ENCODE data around the gene FMNL2. TPM values are rescaled to one million over a fixed set of nuclear protein-coding genes. Genes with fewer than 3 reads are reported as not detected.

FMNL2 gene
- total and polyA plus RNA-seq, 12 donors: 3.3 to 16.0 (median 4.5) TPM

DNA sequence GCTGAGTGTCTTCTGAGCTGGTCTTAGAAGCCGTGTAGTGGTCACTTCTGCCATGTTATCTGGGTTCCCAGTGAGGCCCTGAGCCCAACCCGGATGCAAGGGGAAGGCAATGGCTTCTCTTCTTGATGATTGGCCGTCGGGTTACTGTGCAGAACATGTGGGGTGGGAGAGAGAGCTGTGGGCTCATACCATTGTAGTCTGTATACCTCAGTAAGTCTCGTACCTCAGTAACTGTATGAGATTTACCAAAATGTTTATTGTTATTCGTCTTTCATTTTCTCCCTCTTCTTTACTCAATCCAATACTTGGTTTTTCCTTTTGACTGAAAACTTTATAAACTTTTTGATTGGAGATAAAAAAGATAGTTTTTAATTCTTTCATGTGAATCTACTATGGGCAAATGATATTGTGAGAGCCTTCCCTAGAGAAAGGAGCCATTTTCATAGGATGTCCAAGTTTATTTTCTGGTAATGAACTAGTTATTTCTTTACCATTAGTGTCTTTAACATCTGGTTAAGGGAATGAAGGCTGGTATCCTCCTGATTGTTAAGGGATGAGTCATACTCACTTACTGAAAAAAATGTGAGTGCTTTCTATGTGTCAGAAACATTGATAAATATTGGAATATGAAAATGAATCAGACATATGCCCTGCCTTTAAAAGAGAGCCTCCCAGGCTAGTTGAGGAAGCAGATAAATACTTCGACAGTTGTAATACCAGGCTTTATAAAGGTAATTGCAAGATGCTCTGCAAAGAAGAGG, 252.4 kb downstream of the FMNL2 start:
- intact Hi-C loops (cut with DNase I): loop anchor here in 1 of 10 donors (10.0 kb wide), 1 partner anchor 253 kb away; the partner anchor contains the start of gene FMNL2
- 90% methylated on average over 7 of the region's 7 CpGs for WGBS, 2 donors
- DNase-seq: no peak
- ATAC-seq: no peak
- no peaks in the 10 kb centered on the region for H3K27me3 ChIP-seq
- H3K9me3 ChIP-seq: no peaks in the 10 kb centered on the region
- no peak overlapping the region for H3K27ac ChIP-seq
- H3K4me1 ChIP-seq: peaks cover 0 to 27% (median 6%) of the 10 kb centered on the region in 9 donors
- TF ChIP-seq, protein P1, sequence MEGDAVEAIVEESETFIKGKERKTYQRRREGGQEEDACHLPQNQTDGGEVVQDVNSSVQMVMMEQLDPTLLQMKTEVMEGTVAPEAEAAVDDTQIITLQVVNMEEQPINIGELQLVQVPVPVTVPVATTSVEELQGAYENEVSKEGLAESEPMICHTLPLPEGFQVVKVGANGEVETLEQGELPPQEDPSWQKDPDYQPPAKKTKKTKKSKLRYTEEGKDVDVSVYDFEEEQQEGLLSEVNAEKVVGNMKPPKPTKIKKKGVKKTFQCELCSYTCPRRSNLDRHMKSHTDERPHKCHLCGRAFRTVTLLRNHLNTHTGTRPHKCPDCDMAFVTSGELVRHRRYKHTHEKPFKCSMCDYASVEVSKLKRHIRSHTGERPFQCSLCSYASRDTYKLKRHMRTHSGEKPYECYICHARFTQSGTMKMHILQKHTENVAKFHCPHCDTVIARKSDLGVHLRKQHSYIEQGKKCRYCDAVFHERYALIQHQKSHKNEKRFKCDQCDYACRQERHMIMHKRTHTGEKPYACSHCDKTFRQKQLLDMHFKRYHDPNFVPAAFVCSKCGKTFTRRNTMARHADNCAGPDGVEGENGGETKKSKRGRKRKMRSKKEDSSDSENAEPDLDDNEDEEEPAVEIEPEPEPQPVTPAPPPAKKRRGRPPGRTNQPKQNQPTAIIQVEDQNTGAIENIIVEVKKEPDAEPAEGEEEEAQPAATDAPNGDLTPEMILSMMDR (IDR thresholded peaks at IDR 0.05): no peak
- peaks cover 0 to 8% (median 0%) of the 10 kb centered on the region in 9 donors for H3K36me3 ChIP-seq
- no peak overlapping the region for H3K4me3 ChIP-seq

GRCh38 chr2:152588998-152589397, 254.0 kb downstream of the FMNL2 start:
- intact Hi-C loops (cut with DNase I): loop anchor here in 1 of 10 donors (10.0 kb wide), 1 partner anchor 254 kb away; the partner anchor contains the start of gene FMNL2
- 71 to 81% methylated on average over 6 of the region's 6 CpGs for WGBS, 2 donors
- Histone ChIP-seq H3K27me3 (no peaks in the 10 kb centered on the region), H3K9me3 (no peaks in the 10 kb centered on the region), H3K4me1 (peaks cover 0 to 22% (median under 1%) of the 10 kb centered on the region in 9 donors), H3K36me3 (peaks cover 0 to 8% (median 0%) of the 10 kb centered on the region in 9 donors), H3K4me3 (no peak overlapping the region), H3K27ac (no peak overlapping the region)
- ATAC-seq (no peak), DNase-seq (no peak)
- TF ChIP-seq, protein P1 (IDR thresholded peaks at IDR 0.05): no peak

GRCh38 chr2:152594022-152594766, 259.2 kb downstream of the FMNL2 start:
- Histone ChIP-seq H3K27ac (peak overlapping the region in 4 of 10 donors; percentile 35 to 75 (median 47)), H3K4me1 (peaks cover 0 to 16% (median 0%) of the 10 kb centered on the region in 9 donors), H3K4me3 (no peak overlapping the region), H3K9me3 (no peaks in the 10 kb centered on the region), H3K27me3 (no peaks in the 10 kb centered on the region), H3K36me3 (peaks cover 0 to 8% (median 0%) of the 10 kb centered on the region in 9 donors)
- DNase-seq (peak in 1 of 2 donors; percentile 43), ATAC-seq (peak in 7 of 8 donors; percentile 74 to 87 (median 78))
- intact Hi-C loops (cut with DNase I): no loop called here
- WGBS, 2 donors: 69 to 84% methylated on average over 6 of the region's 6 CpGs
- TF ChIP-seq, protein P1 (IDR thresholded peaks at IDR 0.05): peak in 1 of 9 donors; percentile 12

DNA sequence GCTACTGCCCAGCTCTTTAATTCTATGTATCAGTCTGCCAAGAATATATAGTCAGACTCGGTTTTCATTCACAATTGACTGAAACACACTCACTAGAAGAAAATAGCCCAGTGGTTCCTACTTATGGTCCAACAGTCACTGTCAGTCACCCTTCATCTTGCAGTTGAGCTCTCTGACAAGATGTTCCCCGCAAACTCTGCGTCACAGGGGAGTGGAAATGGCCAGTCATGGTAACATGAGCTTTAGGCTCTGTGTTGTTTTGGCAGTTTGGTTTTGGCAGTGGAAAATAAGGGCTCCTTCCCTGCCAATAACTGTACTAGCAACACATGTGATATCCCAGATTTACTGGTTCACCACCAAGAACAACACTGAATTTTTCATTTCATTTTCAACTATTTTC, 259.8 kb downstream of the FMNL2 start:
- intact Hi-C loops (cut with DNase I): no loop called here
- H3K4me3 ChIP-seq: no peak overlapping the region
- peak in 7 of 8 donors; percentile 64 to 81 (median 75) for ATAC-seq
- no peaks in the 10 kb centered on the region for H3K27me3 ChIP-seq
- H3K4me1 ChIP-seq: peaks cover 0 to 16% (median 0%) of the 10 kb centered on the region in 9 donors
- TF ChIP-seq, protein P1 (IDR thresholded peaks at IDR 0.05): no peak
- H3K9me3 ChIP-seq: no peaks in the 10 kb centered on the region
- peak overlapping the region in 4 of 10 donors; percentile 35 to 75 (median 47) for H3K27ac ChIP-seq
- DNase-seq: peak in 1 of 2 donors; percentile 41
- WGBS, 2 donors: 65 to 72% methylated on average over 3 of the region's 3 CpGs
- peaks cover 0 to 8% (median 0%) of the 10 kb centered on the region in 9 donors for H3K36me3 ChIP-seq
